C4-2B (cell line): Measurements from ENCODE around the gene CHI3L1.

Experiments used
- H3K27ac ChIP-seq: fragments of 450-650 bp; 2 replicates; pipeline ENCODE4 v1.5.1; 2017
- CTCF ChIP-seq: fragments of 450-650 bp; conservative IDR thresholded peaks from 2 replicates; pipeline ENCODE4 v1.5.1; 2017; ENCODE audit warnings: mild to moderate bottlenecking
- ZFX ChIP-seq: fragments of 450-650 bp; IDR thresholded peaks from 2 replicates; pipeline ENCODE4 v1.6.1; 2017

CHI3L1 gene

DNA sequence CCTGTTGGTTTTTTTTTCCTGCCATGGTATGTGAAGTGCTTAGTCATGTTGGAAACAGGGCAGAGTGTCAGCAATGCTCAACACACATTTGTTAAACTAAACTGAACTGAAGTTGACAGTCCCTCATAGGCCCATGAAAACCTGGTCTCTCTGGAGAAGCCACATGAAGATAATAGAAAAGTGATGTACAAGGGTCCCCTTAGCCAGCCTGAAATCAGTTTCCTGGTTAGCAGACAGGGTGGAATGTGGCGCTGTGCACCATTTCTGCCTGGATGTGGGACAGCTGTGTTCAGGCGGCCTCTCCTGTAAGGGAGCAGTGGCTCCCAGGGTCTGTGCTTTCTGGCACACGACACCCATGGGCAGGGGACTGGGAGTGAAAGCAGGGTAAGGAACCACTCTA, 9.9 kb upstream of the CHI3L1 start:
- no peak overlapping the region for H3K27ac ChIP-seq
- no peak for TF ChIP-seq CTCF
- no peak for TF ChIP-seq ZFX

DNA sequence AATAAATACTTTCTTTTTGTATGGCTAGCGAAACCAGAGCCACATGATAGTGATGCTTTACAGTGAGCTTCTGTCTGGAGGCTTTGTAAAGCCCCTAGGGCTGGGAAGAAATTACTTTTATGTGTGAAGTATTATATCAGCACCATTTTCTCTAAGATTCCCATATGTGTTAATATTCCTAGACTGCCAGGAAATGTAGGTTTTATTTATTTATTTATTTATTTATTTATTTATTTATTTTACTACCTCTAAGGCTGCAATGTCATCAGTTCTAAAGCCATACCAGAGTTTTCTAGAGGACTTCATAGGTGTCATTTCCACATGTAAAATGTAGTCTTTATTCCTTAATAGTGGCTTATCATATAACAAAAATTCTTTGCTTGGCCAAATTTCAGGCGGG, 4.4 kb upstream of the CHI3L1 start:
- no peak overlapping the region for H3K27ac ChIP-seq
- no peak for TF ChIP-seq ZFX
- no peak for TF ChIP-seq CTCF

GRCh38 chr1:203189951-203190352, 3.4 kb upstream of the CHI3L1 start:
- TF ChIP-seq CTCF = no peak
- no peak for TF ChIP-seq ZFX
- H3K27ac ChIP-seq = no peak overlapping the region

- no peak overlapping the region for H3K27ac ChIP-seq
- TF ChIP-seq CTCF (no peak), ZFX (no peak)
Measured at GRCh38 chr1:203188686-203189232, 2.3 kb upstream of the CHI3L1 start.

GRCh38 chr1:203187689-203188264, 1.3 kb upstream of the CHI3L1 start:
- TF ChIP-seq CTCF (no peak), ZFX (no peak)
- no peak overlapping the region for H3K27ac ChIP-seq

DNA sequence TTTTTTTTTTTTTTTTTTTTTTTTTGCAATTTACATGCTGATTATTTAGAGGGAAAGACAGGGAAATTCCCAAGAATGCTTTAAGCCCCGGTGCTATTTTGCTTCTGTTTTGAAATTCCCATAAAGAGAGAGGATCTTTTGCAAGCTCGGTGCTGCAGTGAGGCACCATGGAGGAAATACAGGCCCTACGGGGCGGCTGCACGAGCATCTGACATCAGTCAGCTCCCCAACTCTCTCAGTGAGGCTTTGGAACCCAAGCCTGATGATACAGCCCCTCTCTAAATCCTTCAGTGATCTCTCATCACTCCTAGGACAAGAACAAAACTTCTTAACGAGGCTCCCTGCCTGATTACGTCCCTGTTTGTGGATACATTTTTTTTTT, 791 bp upstream of the CHI3L1 start:
- H3K27ac ChIP-seq = no peak overlapping the region
- TF ChIP-seq CTCF (no peak), ZFX (no peak)

DNA sequence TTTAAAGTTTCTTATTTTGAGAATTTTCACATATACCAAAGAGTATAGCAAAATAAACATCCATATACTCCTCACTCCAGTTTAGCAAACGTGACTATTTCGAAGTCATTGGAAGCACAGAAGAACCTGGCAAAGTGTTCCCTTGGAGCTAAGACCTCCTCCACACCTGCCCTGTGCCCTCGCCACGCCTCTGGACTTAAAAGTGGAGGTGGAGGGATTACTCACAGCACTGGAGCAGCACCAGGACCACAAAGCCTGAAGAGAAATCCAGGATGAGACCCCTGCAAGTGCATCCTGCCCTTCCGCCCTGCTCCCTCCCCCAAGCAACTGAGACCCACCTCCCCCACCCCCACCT, 436 bp downstream of the CHI3L1 start:
- no peak overlapping the region for H3K27ac ChIP-seq
- no peak for TF ChIP-seq ZFX
- TF ChIP-seq CTCF = no peak
